ENCODE results near the gene DSTN. TPM values are rescaled to one million over a fixed set of nuclear protein-coding genes. Genes with fewer than 3 reads are reported as not detected.

The DSTN gene
- total RNA-seq, 1 experiment from 2014 or later: 110 TPM

DNA sequence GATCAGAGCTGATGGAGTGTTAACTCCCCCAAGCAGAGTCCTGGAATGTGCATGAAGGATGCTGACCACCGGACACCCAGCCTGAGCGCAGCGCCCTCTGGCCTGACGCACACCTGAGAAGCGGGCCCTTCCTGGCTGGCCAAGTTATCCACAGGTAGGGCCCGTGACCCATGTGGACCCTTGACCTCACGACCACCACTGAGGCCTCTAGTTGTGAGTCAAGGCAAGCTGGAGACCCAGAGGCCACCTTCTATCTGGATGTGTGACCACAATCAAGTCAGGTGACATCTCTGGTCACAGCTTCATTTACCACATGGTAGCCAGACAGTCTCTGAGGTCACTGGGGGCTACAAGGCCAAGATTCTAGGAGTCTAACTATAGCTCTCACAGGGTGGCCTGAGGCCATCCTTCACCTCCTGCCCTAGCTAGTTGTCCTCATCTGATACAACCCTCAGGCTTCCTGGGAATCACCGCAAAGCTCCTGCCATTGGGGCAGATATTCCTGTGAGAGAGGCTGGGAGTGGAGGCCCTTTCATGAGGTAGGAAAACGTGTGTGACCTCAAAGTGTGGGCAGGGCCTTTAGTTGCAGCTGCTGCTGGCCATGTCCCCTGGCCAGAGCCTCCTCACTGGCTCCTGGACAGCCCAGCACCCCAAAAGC is 53.1 kb downstream of the DSTN start:
- no peak overlapping the region for H3K27ac Mint-ChIP-seq (ENCODE audit: unreplicated experiment)
- H3K36me3 Mint-ChIP-seq (ENCODE audit: insufficient read depth, unreplicated experiment): peaks cover 28% of the 10 kb centered on the region
- no TSS peak for BruUV-seq (replicated peaks)
- intact Hi-C loops (cut with micrococcal nuclease; ENCODE audit: unreplicated experiment): no loop called here
- DNase-seq: no peak
- CTCF ChIA-PET: no interaction called here
- no peak overlapping the region for H3K4me3 Mint-ChIP-seq (ENCODE audit: low read depth, unreplicated experiment)
- TF ChIP-seq, protein P1, sequence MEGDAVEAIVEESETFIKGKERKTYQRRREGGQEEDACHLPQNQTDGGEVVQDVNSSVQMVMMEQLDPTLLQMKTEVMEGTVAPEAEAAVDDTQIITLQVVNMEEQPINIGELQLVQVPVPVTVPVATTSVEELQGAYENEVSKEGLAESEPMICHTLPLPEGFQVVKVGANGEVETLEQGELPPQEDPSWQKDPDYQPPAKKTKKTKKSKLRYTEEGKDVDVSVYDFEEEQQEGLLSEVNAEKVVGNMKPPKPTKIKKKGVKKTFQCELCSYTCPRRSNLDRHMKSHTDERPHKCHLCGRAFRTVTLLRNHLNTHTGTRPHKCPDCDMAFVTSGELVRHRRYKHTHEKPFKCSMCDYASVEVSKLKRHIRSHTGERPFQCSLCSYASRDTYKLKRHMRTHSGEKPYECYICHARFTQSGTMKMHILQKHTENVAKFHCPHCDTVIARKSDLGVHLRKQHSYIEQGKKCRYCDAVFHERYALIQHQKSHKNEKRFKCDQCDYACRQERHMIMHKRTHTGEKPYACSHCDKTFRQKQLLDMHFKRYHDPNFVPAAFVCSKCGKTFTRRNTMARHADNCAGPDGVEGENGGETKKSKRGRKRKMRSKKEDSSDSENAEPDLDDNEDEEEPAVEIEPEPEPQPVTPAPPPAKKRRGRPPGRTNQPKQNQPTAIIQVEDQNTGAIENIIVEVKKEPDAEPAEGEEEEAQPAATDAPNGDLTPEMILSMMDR (IDR thresholded peaks at IDR 0.05; ENCODE audit: unreplicated experiment): no peak
- H3K27me3 Mint-ChIP-seq (ENCODE audit: unreplicated experiment): no peaks in the 10 kb centered on the region
- no peaks in the 10 kb centered on the region for H3K9me3 Mint-ChIP-seq (ENCODE audit: low read depth, unreplicated experiment)
- no peaks in the 10 kb centered on the region for H3K4me1 Mint-ChIP-seq (ENCODE audit: low read depth, unreplicated experiment)

DNA sequence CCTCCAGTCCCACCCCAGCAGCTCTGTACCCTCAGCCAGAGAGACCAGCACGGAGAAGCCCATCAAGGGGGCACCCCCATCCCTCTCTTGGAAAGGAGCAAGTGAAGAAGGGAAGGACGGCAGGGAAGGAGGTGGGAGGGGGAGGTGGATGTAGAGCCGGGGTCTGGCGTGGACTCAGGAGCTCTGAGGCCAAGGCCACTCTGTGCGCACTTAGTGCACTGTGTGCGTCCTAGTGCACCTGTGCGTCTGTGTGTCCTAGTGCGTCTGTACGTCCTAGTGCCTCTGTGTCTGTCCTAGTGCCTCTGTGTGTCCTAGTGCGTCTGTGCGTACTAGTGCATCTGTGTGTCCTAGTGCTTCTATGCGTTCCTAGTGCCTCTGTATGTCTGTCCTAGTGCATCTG is 54.2 kb downstream of the DSTN start:
- CTCF ChIA-PET: no interaction called here
- DNase-seq: no peak
- no peaks in the 10 kb centered on the region for H3K9me3 Mint-ChIP-seq (ENCODE audit: low read depth, unreplicated experiment)
- no peaks in the 10 kb centered on the region for H3K4me1 Mint-ChIP-seq (ENCODE audit: low read depth, unreplicated experiment)
- no peak overlapping the region for H3K27ac Mint-ChIP-seq (ENCODE audit: unreplicated experiment)
- no peaks in the 10 kb centered on the region for H3K27me3 Mint-ChIP-seq (ENCODE audit: unreplicated experiment)
- no TSS peak for BruUV-seq (replicated peaks)
- TF ChIP-seq, protein P1 (IDR thresholded peaks at IDR 0.05; ENCODE audit: unreplicated experiment): no peak
- H3K4me3 Mint-ChIP-seq (ENCODE audit: low read depth, unreplicated experiment): no peak overlapping the region
- peaks cover 25% of the 10 kb centered on the region for H3K36me3 Mint-ChIP-seq (ENCODE audit: insufficient read depth, unreplicated experiment)
- intact Hi-C loops (cut with micrococcal nuclease; ENCODE audit: unreplicated experiment): no loop called here

DNA sequence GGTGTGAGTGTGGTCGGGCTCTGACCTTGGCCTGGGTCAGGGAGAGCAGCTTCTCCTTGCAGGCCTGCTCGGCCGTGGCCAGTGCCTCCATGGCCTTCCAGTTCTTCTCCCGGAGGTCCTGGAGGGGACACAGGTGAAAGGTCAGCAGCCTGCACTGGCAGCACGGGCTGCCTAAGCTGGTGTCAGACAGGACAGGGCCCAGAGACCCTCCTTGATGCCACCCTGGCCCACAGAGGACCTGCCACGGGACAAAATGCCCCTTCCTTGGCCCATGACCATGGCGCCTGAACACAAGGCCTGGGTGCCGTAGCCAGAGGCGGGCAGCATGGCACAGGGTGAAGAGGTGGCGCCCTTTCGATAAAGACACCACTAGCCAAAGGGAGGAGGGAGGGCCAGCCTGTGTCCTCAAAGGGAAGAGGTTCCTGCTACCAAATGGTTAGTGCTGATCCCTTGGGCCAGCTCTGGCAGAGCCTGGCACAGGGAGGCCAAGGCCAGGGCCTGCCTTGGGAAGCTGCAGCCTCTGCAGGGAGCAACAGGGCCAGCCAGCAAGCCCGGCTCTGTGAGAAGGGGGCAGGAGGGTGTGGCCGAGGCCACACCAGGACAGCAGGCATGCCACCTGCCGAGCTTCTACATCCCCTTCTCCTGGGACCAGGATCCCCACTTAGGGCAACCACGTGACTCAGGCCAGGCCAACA is 54.8 kb downstream of the DSTN start:
- H3K4me3 Mint-ChIP-seq (ENCODE audit: low read depth, unreplicated experiment): no peak overlapping the region
- intact Hi-C loops (cut with micrococcal nuclease; ENCODE audit: unreplicated experiment): no loop called here
- no peaks in the 10 kb centered on the region for H3K27me3 Mint-ChIP-seq (ENCODE audit: unreplicated experiment)
- BruUV-seq (replicated peaks): no TSS peak
- H3K27ac Mint-ChIP-seq (ENCODE audit: unreplicated experiment): no peak overlapping the region
- CTCF ChIA-PET: no interaction called here
- TF ChIP-seq, protein P1 (IDR thresholded peaks at IDR 0.05; ENCODE audit: unreplicated experiment): no peak
- no peaks in the 10 kb centered on the region for H3K4me1 Mint-ChIP-seq (ENCODE audit: low read depth, unreplicated experiment)
- no peak for DNase-seq
- H3K9me3 Mint-ChIP-seq (ENCODE audit: low read depth, unreplicated experiment): no peaks in the 10 kb centered on the region
- peaks cover 20% of the 10 kb centered on the region for H3K36me3 Mint-ChIP-seq (ENCODE audit: insufficient read depth, unreplicated experiment)

DNA sequence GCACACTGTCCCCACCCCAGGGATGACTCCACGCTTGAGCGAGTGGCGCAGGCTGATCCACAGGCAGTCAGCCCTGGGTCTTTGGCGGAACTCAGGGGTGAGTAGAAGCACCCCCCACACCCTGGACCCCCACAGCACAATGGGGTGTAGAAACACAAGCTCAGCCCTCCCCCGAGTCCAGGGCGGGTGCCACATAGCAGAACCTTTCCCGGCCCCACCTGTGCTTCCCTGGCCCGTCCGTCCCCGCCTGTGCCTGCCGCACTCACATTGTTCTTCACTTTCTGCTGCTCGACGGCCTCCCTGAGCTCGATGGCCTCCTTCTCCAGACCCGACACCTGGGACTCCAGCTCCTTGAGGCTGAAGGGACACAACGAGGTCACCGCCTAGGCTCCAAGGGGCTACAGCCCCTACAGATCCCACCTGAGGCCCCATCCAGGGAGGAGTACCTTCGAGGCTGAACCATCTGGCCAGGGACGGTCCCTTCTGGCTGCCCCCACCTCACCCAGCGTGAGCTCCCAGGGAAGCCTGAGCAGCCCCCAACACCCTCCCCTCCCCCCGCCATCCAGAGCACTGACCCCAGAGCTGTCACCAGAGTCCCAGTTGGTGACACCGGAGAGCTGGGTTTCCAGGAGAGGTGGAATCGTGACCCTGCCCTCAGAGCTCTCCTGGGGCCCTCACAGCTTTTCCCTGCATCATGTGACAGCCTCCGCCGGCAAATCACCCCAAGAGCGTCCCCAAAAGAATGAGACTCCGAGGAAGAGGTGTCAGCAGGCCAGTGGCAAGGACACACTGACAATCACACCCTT is 55.6 kb downstream of the DSTN start:
- H3K27me3 Mint-ChIP-seq (ENCODE audit: unreplicated experiment): no peaks in the 10 kb centered on the region
- no peak overlapping the region for H3K27ac Mint-ChIP-seq (ENCODE audit: unreplicated experiment)
- H3K4me3 Mint-ChIP-seq (ENCODE audit: low read depth, unreplicated experiment): no peak overlapping the region
- no TSS peak for BruUV-seq (replicated peaks)
- DNase-seq: no peak
- intact Hi-C loops (cut with micrococcal nuclease; ENCODE audit: unreplicated experiment): no loop called here
- peaks cover 19% of the 10 kb centered on the region for H3K36me3 Mint-ChIP-seq (ENCODE audit: insufficient read depth, unreplicated experiment)
- CTCF ChIA-PET: interaction anchor here (0.6 kb wide), 1 partner anchor 124 kb away, joined by 3 read pairs; no protein-coding TSS in a partner anchor
- TF ChIP-seq, protein P1 (IDR thresholded peaks at IDR 0.05; ENCODE audit: unreplicated experiment): no peak
- no peaks in the 10 kb centered on the region for H3K4me1 Mint-ChIP-seq (ENCODE audit: low read depth, unreplicated experiment)
- H3K9me3 Mint-ChIP-seq (ENCODE audit: low read depth, unreplicated experiment): no peaks in the 10 kb centered on the region
